Adipocyte (in vitro differentiated cells): ENCODE data around the gene PNMA8A.

ENCODE experiments used
- DNase-seq: peaks from one replicate; pipeline ENCODE4 v3.0.0-alpha.2; 2015; ENCODE audit warnings: low read depth
- H3K27me3 ChIP-seq: replicated peaks from 2 replicates; pipeline ENCODE4 v1.7.0; 2013; ENCODE audit warnings: mild to moderate bottlenecking, low read length, moderate library complexity; ENCODE audit not compliant: control insufficient read depth, insufficient read depth
- H3K36me3 ChIP-seq: 2 replicates; pipeline ENCODE4 v1.7.0; 2013; ENCODE audit warnings: low read length, mild to moderate bottlenecking, moderate library complexity; ENCODE audit not compliant: control insufficient read depth, insufficient read depth, severe bottlenecking
- H3K4me1 ChIP-seq: 2 replicates; pipeline ENCODE4 v1.7.0; 2013; ENCODE audit warnings: mild to moderate bottlenecking, low read length, moderate library complexity; ENCODE audit not compliant: control insufficient read depth, insufficient read depth
- H3K4me3 ChIP-seq: 2 replicates; pipeline ENCODE4 v1.7.0; 2013; ENCODE audit warnings: mild to moderate bottlenecking, low read length, moderate library complexity
- H3K9ac ChIP-seq: 2 replicates; pipeline ENCODE4 v1.7.0; 2013; ENCODE audit warnings: mild to moderate bottlenecking, low read length, moderate library complexity
- H3K9me3 ChIP-seq: 2 replicates; pipeline ENCODE4 v1.7.0; 2013; ENCODE audit warnings: mild to moderate bottlenecking, low read length, moderate library complexity; ENCODE audit not compliant: control insufficient read depth

PNMA8A gene

GRCh38 chr19:46423188-46423587 is 48.2 kb downstream of the PNMA8A start:
- Histone ChIP-seq H3K4me1 (peaks cover 6% of the 10 kb centered on the region), H3K4me3 (no peak overlapping the region)

GRCh38 chr19:46422344-46422743 is 49.0 kb downstream of the PNMA8A start:
- no peaks in the 10 kb centered on the region for H3K27me3 ChIP-seq
- no peaks in the 10 kb centered on the region for H3K9me3 ChIP-seq
- no peak overlapping the region for H3K4me3 ChIP-seq
- H3K9ac ChIP-seq, result no peak overlapping the region
- no peaks in the 10 kb centered on the region for H3K36me3 ChIP-seq
- peaks cover 6% of the 10 kb centered on the region for H3K4me1 ChIP-seq
- DNase-seq, result no peak

More at GRCh38 chr19:46423188-46423587, 48.2 kb downstream of the PNMA8A start:
- Histone ChIP-seq H3K9ac (no peak overlapping the region), H3K9me3 (no peaks in the 10 kb centered on the region), H3K27me3 (no peaks in the 10 kb centered on the region), H3K36me3 (no peaks in the 10 kb centered on the region)
- DNase-seq, result no peak

- H3K9ac ChIP-seq, result no peak overlapping the region
- H3K4me1 ChIP-seq, result peaks cover 4% of the 10 kb centered on the region
- no peaks in the 10 kb centered on the region for H3K9me3 ChIP-seq
- DNase-seq, result no peak
- no peak overlapping the region for H3K4me3 ChIP-seq
- H3K36me3 ChIP-seq, result no peaks in the 10 kb centered on the region
- no peaks in the 10 kb centered on the region for H3K27me3 ChIP-seq
Observed at GRCh38 chr19:46420056-46420455, 51.3 kb downstream of the PNMA8A start.
